GM19468 (cell line): ENCODE results near the gene TPM1.

Experiments used
- ATAC-seq: cut with Tn5 transposase; IDR thresholded peaks from one replicate; pipeline ENCODE4 v1.9.1; 2021; ENCODE audit warnings: mild to moderate bottlenecking, moderate library complexity, moderate number of reproducible peaks; ENCODE audit not compliant: unreplicated experiment; ENCODE audit errors: extremely low read depth

TPM1 gene

DNA sequence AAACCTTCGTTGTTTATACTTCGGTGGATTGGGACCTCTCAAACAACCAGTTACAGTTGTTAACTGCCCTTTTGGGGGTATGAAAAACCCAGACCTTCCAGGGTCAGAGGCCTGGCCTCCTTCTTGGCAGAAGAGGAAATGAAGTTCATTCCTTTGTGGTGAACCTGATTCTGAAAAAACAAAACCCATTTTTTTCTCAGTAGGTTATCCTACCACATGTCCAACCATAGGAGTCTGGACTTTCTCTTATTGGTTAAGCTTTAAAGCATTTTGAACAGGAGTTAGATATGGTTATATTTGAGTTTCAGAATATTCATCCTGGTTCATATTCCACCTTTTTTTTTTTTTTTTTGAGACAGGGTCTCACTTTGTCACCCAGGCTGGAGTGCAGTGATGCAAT is 71.9 kb downstream of the TPM1 start:
- no peak for ATAC-seq
